Measurements from ENCODE around the gene TMEM217. TPM values are rescaled to one million over a fixed set of nuclear protein-coding genes. Genes with fewer than 3 reads are reported as not detected.
A peak's percentile ranks its signal among the peaks of the same experiment; 100 is the strongest.

Gene TMEM217
- total and polyA plus RNA-seq, 2 donors (not counting 1 experiment from before 2014, with no cell fraction given) = 0.73 to 1.2 TPM

DNA sequence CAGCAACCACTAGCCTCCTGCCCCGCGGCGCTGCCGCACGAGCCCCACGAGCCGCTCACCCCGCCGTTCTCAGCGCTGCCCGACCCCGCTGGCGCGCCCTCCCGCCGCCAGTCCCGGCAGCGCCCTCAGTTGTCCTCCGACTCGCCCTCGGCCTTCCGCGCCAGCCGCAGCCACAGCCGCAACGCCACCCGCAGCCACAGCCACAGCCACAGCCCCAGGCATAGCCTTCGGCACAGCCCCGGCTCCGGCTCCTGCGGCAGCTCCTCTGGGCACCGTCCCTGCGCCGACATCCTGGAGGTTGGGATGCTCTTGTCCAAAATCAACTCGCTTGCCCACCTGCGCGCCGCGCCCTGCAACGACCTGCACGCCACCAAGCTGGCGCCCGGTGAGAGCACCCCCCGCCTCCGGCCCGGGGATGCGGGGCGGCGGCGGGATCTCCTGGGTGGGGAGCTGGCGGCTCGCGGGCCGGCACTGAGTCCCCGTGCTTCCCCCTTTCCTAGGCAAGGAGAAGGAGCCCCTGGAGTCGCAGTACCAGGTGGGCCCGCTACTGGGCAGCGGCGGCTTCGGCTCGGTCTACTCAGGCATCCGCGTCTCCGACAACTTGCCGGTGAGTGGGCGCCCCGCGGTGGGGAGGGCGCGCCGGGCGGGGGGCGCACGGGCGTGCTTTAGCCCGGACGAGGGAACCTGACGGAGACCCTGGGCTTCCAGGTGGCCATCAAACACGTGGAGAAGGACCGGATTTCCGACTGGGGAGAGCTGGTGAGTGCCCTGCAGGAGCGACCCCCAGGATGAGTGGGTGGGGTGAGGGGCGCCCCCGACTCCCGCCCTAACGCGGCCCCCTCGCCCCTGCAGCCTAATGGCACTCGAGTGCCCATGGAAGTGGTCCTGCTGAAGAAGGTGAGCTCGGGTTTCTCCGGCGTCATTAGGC lies 87.4 kb downstream of the TMEM217 start:
- Mint-ChIP-seq H3K27me3 (no peaks in the 10 kb centered on the region), H3K4me1 (peaks cover 54% of the 10 kb centered on the region), H3K9me3 (ENCODE audit: insufficient read depth) (no peaks in the 10 kb centered on the region), H3K4me3 (peak overlapping the region; percentile 85), H3K27ac (peak overlapping the region; percentile 85)
- Histone ChIP-seq H3K4me1 (ENCODE audit: control insufficient read depth in 2 of 2, insufficient read depth in 2 of 2, low read length in 2 of 2) (peaks cover 47 to 53% of the 10 kb centered on the region in 2 donors), H3K9me3 (ENCODE audit: control extremely low read depth in 1 of 3, control insufficient read depth in 2 of 3, insufficient read depth in 1 of 3, low read length in 2 of 3) (no peaks in the 10 kb centered on the region), H4K20me1 (ENCODE audit: control insufficient read depth, insufficient read depth, low read length, poor library complexity, severe bottlenecking) (peaks cover 36% of the 10 kb centered on the region), H3K4me3 (ENCODE audit: control extremely low read depth in 1 of 5, extremely low read depth in 1 of 5, insufficient read depth in 1 of 5, low read depth in 2 of 5, low read length in 4 of 5) (peak overlapping the region; percentile 23 to 87 (median 82)), H3K36me3 (replicated peaks in 1 of 2; ENCODE audit: control extremely low read depth in 1 of 2, control insufficient read depth in 1 of 2, extremely low read depth in 1 of 2, insufficient read depth in 2 of 2, low read length in 1 of 2) (peaks cover 0 to 29% of the 10 kb centered on the region in 2 experiments), H3K79me2 (ENCODE audit: control insufficient read depth, insufficient read depth, low read length) (peaks cover 23% of the 10 kb centered on the region), H3K4me2 (replicated peaks; ENCODE audit: low read depth, low read length, poor library complexity, severe bottlenecking) (peak overlapping the region; percentile 97), H2AFZ (ENCODE audit: insufficient read depth, low read depth, low read length, poor library complexity, severe bottlenecking) (peak overlapping the region; percentile 68), H3K27ac (ENCODE audit: low read length in 2 of 2) (peak overlapping the region in 1 of 2 donors; percentile 72), H3K9ac (ENCODE audit: low read length) (peak overlapping the region; percentile 86), H3K27me3 (replicated peaks in 1 of 4; ENCODE audit: control extremely low read depth in 1 of 4, control insufficient read depth in 3 of 4, insufficient read depth in 4 of 4, low read length in 3 of 4) (no peaks in the 10 kb centered on the region)
- ChIA-PET POLR2A (interaction anchor here (0.6 to 5.7 kb wide), 17 partner anchors 10 to 285 kb away, joined by 3 to 121 read pairs (median 5); partner anchors contain the start of genes C6orf89 and FGD2), CTCF (interaction anchor here (0.9 to 16.6 kb wide), 26 partner anchors 11 to 404 kb away, joined by 3 to 510 read pairs (median 6); partner anchors contain the start of genes C6orf89, FGD2 and MTCH1)
- no peak for DNase-seq
- no peak for TF ChIP-seq EZH2 (IDR thresholded peaks at IDR 0.05; ENCODE audit: borderline replicate concordance, insufficient read depth, low read depth, low read length, poor library complexity, severe bottlenecking)
- TF ChIP-seq, protein P1, sequence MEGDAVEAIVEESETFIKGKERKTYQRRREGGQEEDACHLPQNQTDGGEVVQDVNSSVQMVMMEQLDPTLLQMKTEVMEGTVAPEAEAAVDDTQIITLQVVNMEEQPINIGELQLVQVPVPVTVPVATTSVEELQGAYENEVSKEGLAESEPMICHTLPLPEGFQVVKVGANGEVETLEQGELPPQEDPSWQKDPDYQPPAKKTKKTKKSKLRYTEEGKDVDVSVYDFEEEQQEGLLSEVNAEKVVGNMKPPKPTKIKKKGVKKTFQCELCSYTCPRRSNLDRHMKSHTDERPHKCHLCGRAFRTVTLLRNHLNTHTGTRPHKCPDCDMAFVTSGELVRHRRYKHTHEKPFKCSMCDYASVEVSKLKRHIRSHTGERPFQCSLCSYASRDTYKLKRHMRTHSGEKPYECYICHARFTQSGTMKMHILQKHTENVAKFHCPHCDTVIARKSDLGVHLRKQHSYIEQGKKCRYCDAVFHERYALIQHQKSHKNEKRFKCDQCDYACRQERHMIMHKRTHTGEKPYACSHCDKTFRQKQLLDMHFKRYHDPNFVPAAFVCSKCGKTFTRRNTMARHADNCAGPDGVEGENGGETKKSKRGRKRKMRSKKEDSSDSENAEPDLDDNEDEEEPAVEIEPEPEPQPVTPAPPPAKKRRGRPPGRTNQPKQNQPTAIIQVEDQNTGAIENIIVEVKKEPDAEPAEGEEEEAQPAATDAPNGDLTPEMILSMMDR (IDR thresholded peaks at IDR 0.05) = peak; percentile 21
- WGBS (ENCODE audit: insufficient coverage) = under 1% methylated on average over 92 of the region's 92 CpGs
- intact Hi-C loops (cut with micrococcal nuclease) = loop anchor here (10.0 kb wide), 2 partner anchors 486 to 576 kb away; partner anchors contain the start of gene SRSF3
- ATAC-seq (ENCODE audit: low read depth) = peak; percentile 8

Data from B cell (primary cell).